Measurements from ENCODE around the gene PACRG. TPM values are rescaled to one million over a fixed set of nuclear protein-coding genes. Genes with fewer than 3 reads are reported as not detected.

PACRG gene
- total RNA-seq, 1 donor from 2014 or later: 1.2 TPM

- Mint-ChIP-seq H3K4me3 (ENCODE audit: unreplicated experiment) (no peak overlapping the region), H3K36me3 (ENCODE audit: unreplicated experiment) (no peaks in the 10 kb centered on the region), H3K27ac (ENCODE audit: unreplicated experiment) (no peak overlapping the region), H3K27me3 (ENCODE audit: unreplicated experiment) (peaks cover 2% of the 10 kb centered on the region), H3K4me1 (ENCODE audit: unreplicated experiment) (peaks cover 16% of the 10 kb centered on the region), H3K9me3 (ENCODE audit: unreplicated experiment) (no peaks in the 10 kb centered on the region)
- TF ChIP-seq CTCF (IDR thresholded peaks at IDR 0.05): no peak
- DNase-seq (ENCODE audit: extremely low spot score, unreplicated experiment): no peak
Measured at GRCh38 chr6:163177007-163177406, 449.2 kb downstream of the PACRG start.

GRCh38 chr6:163177892-163178420, 450.2 kb downstream of the PACRG start:
- Mint-ChIP-seq H3K9me3 (ENCODE audit: unreplicated experiment) (no peaks in the 10 kb centered on the region), H3K4me1 (ENCODE audit: unreplicated experiment) (peaks cover 16% of the 10 kb centered on the region), H3K27me3 (ENCODE audit: unreplicated experiment) (peaks cover 5% of the 10 kb centered on the region), H3K36me3 (ENCODE audit: unreplicated experiment) (no peaks in the 10 kb centered on the region), H3K4me3 (ENCODE audit: unreplicated experiment) (no peak overlapping the region), H3K27ac (ENCODE audit: unreplicated experiment) (no peak overlapping the region)
- no peak for DNase-seq (ENCODE audit: extremely low spot score, unreplicated experiment)
- TF ChIP-seq CTCF (IDR thresholded peaks at IDR 0.05): no peak

- DNase-seq (ENCODE audit: extremely low spot score, unreplicated experiment): no peak
- no peak for TF ChIP-seq CTCF (IDR thresholded peaks at IDR 0.05)
Measured at GRCh38 chr6:163179061-163179460, 451.3 kb downstream of the PACRG start.

GRCh38 chr6:163179721-163180120, 451.9 kb downstream of the PACRG start:
- TF ChIP-seq CTCF (IDR thresholded peaks at IDR 0.05): no peak
- Mint-ChIP-seq H3K4me1 (ENCODE audit: unreplicated experiment) (peaks cover 16% of the 10 kb centered on the region), H3K36me3 (ENCODE audit: unreplicated experiment) (no peaks in the 10 kb centered on the region), H3K9me3 (ENCODE audit: unreplicated experiment) (no peaks in the 10 kb centered on the region), H3K27ac (ENCODE audit: unreplicated experiment) (no peak overlapping the region), H3K4me3 (ENCODE audit: unreplicated experiment) (no peak overlapping the region), H3K27me3 (ENCODE audit: unreplicated experiment) (peaks cover 5% of the 10 kb centered on the region)
- DNase-seq (ENCODE audit: extremely low spot score, unreplicated experiment): no peak

More at GRCh38 chr6:163179061-163179460, 451.3 kb downstream of the PACRG start:
- peaks cover 16% of the 10 kb centered on the region for H3K4me1 Mint-ChIP-seq (ENCODE audit: unreplicated experiment)
- H3K9me3 Mint-ChIP-seq (ENCODE audit: unreplicated experiment): no peaks in the 10 kb centered on the region
- no peaks in the 10 kb centered on the region for H3K36me3 Mint-ChIP-seq (ENCODE audit: unreplicated experiment)
- no peak overlapping the region for H3K27ac Mint-ChIP-seq (ENCODE audit: unreplicated experiment)
- peaks cover 5% of the 10 kb centered on the region for H3K27me3 Mint-ChIP-seq (ENCODE audit: unreplicated experiment)
- no peak overlapping the region for H3K4me3 Mint-ChIP-seq (ENCODE audit: unreplicated experiment)

GRCh38 chr6:163180874-163181541, 453.2 kb downstream of the PACRG start:
- peak; percentile 65 for TF ChIP-seq CTCF (IDR thresholded peaks at IDR 0.05)
- no peak for DNase-seq (ENCODE audit: extremely low spot score, unreplicated experiment)
- Mint-ChIP-seq H3K27ac (ENCODE audit: unreplicated experiment) (peak overlapping the region; percentile 28), H3K27me3 (ENCODE audit: unreplicated experiment) (peaks cover 5% of the 10 kb centered on the region), H3K4me1 (ENCODE audit: unreplicated experiment) (peaks cover 16% of the 10 kb centered on the region), H3K4me3 (ENCODE audit: unreplicated experiment) (no peak overlapping the region), H3K36me3 (ENCODE audit: unreplicated experiment) (no peaks in the 10 kb centered on the region), H3K9me3 (ENCODE audit: unreplicated experiment) (no peaks in the 10 kb centered on the region)

Data from osteocyte (in vitro differentiated cells).